CD4-positive, alpha-beta T cell treated with Interleukin-6 at 100 ng/mL for 8 hours (primary cell): ENCODE data around the gene DDA1.
"Not testable (repeated sequence)": the region's sequence is repeated elsewhere in the genome, so short reads cannot be mapped to it uniquely, and the experiment has no call there.

Experiments
- DNase-seq: peaks from one replicate; pipeline ENCODE4 v3.0.0-alpha.2; 2020; ENCODE audit warnings: mixed read lengths, low spot score

The DDA1 gene

DNA sequence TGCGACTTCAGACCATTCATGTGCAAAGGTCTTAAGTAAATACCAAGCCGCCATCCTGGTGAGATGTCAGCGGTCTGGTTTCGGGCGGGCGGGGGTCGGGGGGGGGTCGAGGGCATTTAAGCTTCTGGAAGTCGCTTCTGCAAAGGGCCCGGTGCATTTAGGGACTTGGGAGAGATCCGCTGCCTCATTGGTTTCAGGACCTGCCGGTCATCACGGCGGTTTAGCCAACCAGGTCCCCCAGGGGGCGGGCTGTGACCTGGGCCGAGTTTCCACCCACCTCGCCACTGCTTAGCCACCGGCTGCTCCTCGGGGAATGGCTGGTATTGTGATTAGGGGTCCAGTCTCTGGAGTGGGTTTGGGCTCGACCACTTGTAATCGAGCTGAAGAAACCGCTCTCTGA is 19.9 kb upstream of the DDA1 start:
- DNase-seq, result no peak

DNA sequence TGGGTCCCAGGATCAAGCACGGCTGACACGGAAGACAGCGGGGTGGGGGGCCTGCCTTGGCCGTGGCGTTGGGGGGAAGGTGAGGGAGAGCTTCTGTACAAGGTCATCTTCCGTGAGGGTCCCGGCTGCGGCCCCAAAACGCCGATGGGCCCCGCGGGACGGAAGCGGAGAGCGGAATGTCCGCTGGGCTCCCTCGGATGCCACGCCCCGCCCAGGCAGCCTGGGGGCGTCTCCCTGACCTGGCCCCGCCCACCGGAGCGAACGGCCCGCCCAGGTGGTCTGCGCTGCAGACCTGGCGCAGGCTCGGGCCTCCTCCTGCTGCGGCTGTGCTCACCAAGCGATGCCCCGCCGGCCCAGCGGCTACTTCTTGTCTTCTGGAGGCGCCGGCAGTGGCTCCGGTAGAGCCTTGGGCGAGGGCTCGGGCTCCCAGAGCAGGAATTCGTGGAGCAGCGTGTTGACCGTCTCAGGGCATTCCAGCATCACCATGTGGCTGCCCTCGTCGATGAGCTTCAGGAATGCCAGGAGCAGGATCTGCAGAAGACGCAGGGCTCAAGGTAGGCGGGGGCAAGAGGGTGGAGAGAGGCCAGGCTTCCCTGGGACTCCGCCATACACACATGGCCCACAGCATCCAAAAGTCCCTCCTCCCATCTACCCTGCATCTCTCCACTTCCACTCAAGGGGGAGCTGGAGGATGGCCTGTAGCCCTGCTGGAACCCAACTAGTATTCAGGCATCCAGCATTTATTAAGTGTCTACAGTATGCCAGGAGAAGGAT is 16.9 kb upstream of the DDA1 start:
- peak; percentile 80 for DNase-seq

DNA sequence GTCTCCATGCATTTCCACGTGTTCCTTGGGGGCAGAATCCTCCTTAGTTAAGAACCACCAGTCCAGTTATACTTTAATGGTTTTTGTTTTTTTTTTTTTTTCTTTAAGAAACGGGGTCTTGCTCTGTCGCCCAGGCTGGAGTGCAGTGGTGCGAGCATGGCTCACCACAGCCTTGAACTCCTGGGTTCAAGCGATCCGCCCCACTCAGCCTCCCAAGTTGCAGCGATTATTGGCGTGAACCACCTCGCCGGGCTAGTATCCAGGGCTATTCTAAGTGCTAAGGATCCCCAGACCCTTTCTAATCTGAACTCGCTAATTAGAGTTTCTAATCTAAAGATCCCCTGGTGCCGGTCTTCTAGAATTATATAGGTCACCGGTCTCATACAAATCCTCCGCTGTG is 15.8 kb upstream of the DDA1 start:
- DNase-seq, result no peak

DNA sequence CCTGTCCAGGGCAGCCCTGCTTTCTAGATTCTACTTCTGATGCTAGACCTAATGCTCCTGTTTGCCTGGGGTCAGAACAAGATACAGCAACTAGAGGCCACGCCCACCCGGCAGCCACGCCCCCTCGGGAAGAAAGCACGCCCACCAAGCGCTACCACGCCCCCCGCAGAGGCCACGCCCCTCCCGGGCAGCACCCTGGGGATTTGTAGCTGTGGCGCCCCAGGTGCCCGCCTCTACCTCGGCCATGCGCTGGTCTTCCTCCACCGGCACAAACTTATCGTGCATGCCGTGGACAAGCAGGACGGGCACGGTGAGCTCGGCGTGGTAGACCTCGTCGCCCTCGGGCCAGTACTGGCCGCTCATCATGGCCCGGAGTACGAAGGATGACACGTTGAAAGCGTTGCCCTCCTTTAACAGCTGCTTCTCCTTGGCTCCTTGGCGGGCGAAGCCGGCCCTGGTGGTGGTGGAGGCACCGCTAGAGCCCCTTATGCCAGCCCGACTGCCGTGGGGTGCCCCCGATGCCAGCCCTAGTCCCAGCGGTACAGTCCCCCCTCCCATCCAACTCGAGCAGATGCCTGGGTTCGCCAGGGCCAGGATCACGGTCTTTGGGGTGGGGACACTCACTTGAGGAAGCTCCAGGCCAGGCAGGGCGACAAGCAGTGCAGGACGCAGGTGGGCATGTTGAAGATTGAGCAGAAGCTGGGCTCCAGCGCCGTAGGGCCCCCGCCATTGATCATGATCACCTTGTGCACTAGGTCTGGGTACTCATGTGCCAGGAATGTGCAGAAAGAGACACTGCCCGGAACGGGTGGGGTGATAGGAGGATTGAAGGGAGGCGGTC is 15.1 kb upstream of the DDA1 start:
- peak; percentile 21 for DNase-seq

DNA sequence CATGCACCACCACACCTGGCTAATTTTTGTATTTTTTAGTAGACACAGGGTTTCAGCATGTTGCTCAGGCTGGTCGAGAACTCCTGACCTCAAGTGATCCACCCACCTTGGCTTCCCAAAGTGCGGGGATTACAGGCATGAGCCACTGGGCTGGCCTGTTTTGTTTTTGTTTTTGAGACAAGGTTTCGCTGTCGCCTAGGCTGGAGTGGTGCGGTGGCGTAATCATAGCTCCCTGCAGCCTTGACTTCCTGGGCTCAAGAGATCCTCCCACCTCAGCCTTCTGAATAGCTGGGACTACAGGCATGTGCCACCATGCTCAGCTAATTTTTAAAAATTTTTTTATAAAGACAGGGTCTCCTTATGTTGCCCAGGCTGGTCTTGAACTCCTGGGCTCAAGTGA is 13.8 kb upstream of the DDA1 start:
- not testable (repeated sequence) for DNase-seq

DNA sequence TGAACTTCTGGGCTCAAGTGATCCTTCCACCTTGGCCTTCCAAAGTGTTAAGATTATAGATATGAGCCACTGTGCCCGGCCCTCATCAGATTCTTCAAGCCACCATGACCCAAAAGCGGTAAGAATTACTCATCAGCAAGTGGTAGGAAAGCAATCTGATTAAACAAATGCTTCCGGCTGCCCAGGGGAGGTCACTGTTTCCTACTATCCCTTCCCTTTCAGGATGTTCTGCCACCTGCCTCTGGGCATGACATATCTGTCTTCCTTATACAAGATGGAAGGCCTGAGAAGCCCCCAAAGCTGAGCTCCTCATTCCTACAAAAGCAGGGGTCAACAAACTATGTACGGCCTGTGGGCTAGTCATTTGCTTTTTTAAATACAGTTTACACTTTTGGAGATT is 13.1 kb upstream of the DDA1 start:
- no peak for DNase-seq

DNA sequence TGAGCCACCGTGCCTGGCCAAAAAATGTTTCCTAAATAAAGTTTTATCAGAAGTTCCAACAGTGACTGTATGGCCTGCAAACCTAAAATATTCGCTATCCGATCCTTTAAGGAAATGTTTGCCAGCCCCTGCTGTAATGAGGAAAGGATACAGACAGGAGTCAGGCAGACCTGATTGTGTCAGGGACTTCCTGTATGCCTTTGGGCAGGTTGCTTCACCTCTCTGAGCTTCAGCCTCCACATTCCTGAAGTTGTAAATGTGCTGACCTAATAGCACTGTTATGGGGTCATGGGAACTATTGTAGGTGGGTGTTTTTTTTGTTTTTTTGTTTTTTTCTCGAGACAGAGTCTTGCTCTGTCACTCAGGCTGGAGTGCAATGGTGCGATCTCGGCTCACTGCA is 12.4 kb upstream of the DDA1 start:
- no peak for DNase-seq

DNA sequence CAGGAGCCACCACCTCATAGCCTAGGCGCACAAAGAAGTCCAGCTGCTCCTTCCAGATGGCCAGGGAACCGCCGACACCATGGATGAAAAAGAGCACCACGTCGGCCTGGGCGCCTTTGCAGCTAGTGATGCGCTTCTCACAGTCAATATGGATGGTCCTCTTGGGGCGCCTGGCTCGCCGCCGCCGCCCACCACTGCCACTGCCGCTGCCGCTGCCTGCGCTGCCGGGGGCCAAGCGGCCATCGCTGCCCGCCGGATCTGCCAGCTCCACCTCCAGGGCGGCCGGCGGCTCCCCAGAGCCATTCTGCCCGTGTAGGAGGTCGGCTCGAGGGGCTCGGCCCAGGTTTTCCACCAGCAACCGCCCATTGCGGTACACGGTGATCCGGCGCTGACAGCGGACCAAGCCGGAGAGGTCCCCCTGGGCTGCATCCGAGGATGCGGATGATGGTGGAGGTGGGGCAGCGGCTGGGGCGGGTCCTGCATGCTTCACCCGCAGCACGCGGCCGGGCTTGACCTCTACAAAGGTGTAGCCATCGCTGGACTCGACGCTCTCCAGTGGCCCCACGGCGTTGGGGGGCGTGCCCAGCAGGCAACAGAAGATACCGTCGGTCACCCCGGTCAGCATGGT is 8.3 kb upstream of the DDA1 start:
- DNase-seq, result no peak

DNA sequence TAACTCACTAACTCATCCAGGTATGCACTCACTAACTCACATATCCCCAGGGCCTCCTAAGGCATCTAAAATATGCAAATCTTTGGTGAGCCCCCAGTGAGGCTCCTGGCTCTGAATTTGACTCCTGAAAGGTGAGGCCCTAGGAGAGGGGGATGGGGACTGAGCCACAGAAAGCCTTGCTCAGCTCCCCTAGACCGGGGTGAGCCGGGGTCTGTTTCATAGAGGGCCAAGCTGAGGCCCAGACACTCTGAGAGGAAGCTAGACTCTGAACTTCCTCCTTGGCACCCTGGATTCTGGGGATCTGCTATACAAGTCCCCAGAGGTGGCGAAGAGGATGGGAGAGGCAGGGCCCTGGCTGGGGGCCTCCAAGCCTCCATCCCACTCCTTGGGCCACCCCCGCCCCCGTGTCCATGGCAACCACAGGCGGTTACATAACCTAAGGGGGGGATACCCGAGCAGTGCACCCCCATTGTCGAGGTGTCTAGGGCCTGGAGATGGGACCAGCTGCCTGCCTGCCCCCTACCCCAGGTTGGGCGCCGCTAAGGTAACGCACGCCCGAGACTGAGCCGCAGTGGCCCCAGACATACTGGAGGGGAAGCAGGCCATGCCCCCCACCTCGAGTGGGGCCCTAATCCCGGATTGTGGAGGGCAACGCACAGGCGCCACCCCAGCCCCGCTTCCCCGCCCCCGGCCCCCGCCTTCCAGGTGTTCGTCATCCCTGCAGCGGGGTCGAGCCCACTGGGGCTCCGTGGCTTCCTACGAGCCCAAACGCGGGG is 6.8 kb upstream of the DDA1 start:
- DNase-seq, result no peak

DNA sequence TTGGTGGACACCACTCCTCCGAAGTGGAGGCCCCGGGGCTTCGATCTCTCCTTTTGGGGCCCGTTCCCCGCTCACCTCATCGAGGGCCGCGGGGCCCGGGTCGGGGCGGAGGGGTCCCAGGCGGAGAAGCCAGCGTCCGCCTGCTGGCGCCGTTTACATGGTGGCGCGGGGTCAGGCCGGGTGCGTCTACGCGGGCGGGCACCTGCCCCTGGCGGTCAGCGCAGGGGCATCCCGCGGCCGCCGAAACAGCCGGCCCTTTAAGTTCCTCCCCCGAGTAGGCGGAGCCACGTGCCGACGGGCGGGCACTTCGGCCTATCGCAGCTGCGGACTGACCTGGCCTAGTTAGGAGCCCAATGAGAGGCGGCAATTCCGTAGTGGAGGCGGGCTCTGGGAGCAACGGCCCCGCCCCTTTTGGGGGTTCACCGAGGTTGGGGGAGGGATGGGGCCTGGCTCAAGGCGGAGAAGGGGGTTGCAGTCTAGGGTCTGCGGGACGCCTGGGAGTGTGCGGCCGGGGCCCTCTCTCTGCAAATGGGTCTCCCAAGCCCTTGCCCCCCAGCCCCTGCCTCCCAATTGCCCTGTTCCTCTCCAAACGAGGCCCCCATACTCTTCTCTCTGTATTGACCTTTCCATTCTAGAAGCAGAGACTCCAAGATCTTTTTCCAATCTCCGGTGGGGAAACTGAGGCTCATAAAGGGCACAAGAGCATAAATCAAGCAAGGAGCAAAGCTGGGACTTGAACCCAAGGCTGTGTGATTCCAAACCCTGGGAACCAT is 6.0 kb upstream of the DDA1 start, which contains the start of gene ABHD8:
Gene ABHD8, minus strand, starts transcription at position 259 of the 773 bp plus-strand sequence. CDS start 1,809 bp downstream, outside the sequence.
- peak; percentile 93 for DNase-seq

DNA sequence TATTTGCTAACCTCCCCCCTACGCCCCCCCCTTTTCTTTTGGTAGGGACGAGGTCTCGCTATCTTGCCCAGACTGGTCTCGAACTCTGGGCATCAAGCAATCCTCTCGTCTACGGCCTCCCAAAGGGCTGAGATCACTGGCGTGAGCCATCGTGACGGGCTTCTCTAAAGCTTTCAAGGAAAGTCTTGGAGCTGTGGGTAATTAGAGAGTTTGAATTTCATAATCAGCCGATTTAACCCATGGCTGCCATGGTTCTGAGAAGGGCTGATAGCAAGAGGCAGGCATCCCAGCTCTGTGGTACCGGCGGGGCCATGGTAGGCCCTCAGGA is 5.5 kb upstream of the DDA1 start:
- no peak for DNase-seq

DNA sequence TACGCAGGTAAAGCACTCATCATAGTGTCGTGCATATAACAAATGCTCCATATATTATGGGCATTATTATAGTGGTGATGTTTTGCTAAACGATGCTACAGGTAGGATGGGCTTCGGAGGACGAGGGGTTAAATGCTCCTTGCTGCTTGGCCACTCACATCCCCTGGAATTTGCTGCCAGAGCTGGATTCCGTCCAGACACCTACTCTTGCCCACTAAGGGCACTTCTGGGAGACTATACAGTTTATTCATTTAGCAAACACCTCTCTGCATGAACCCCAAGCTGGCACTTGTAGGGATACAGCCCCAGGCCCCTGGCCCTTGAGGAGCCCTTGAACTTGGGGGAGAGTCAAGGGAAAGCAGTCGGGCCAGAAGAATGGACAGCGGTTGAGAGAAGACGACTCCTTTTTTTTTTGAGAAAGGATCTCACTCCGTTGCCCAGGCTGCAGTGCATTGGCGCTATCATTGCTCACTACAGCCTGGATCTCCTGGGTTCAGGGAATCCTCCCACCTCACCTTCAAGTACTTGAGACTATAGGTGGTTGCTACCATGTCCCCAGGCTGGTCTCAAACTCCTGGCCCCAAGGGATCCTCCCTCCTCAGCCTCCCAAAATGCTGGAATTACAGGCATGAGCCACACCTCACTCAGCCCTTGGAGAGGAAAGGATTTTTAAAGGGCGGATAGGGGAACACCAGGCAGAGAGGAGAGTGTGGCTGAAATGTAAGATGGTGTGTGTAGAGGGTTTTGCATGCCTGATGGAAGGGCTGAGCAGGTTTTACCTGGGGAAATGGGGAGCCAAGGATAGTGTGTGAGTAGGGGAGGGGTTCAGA is 4.8 kb upstream of the DDA1 start:
- DNase-seq, result no peak

DNA sequence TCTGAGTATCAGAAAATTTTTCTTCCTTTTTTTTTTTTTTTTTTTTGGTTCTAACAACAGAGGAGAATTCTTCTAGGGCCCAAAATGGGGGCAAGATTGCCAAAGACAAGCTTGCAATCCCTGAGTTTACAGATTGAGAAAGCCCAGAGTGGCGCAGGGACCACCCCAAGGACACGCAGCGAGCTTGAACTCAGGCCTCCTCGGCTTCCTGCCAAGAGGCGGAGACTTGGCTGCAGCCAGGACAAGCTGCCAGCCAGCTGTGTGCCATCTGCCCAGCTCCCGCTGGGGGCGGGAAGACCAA is 4.2 kb upstream of the DDA1 start:
- no peak for DNase-seq

DNA sequence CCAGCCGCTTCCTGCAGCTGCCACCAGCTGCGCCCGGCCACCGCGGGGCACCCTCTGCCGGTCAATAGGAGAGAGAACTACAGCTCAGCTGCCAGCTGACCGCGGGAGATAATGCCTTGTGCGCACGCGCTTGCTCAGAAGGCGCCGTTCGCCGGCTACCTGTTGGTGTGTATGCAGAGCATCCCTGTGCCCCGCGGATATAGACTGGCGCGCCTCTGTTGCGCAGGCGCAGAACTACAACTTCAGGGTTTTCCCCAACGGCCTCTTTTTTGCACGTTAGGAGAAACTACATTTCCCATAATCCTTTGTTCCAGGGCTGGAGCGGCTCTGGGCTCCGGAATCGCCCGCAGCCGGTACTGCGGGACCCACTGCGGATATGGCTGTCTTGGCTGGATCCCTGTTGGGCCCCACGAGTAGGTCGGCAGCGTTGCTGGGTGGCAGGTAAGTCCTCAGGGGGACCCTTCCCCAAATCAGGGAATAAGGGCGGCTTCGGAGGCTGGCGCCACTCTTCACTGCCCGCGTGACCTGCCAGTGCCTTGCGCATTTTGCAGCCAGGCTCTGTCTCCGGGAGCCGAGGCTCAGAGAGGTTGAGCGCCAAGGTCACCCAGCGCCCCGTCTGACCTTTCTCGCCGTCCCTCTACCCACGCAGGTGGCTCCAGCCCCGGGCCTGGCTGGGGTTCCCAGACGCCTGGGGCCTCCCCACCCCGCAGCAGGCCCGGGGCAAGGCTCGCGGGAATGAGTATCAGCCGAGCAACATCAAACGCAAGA is 3.7 kb upstream of the DDA1 start, which contains the start of gene MRPL34:
Gene MRPL34, plus strand, starts transcription at position 356 of the 768 bp plus-strand sequence. Its CDS starts 21 bp downstream, at position 377.
- DNase-seq, result peak; percentile 99

DNA sequence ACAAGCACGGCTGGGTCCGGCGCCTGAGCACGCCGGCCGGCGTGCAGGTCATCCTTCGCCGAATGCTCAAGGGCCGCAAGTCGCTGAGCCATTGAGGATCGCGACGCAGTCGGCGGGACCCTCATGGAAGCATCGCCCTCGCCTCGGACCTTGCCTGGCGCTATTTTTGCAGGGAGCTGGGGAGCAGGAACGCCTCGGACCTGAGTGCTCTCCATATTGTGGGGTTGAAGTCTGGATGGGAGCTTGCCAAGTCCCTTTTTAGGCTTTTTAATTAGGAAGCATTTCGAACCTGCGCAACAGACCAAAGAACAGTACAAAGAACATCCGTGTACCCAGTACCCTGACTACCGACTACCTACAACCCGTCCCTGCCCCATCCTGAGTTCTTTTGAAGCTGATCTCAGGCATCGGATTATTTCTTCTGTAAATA is 3.1 kb upstream of the DDA1 start:
- no peak for DNase-seq

DNA sequence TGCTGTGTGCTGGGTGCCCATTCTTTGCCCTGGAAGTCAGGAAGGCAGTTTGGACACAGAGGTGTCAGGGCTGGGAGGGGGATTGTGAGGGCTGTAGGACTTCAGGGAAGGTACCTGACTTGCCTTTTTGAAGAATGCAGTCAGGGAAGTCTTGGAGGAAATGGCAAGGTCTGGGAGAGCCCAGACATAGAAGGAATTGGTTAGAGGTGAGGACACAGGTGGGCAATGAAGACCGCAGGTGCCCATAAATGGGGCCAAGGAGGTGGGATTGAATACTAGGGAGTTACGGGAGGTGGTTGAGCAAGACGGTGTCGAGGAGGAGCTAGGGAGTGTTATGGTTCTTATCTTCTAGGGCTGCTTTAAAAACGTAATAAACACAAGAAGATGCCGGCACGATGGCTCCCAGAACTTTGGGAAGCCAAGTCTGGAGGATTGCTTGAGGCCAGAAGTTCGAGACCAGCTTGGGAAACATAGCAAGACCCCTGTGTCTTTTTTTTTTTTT is 1.4 kb upstream of the DDA1 start:
- DNase-seq, result no peak

DNA sequence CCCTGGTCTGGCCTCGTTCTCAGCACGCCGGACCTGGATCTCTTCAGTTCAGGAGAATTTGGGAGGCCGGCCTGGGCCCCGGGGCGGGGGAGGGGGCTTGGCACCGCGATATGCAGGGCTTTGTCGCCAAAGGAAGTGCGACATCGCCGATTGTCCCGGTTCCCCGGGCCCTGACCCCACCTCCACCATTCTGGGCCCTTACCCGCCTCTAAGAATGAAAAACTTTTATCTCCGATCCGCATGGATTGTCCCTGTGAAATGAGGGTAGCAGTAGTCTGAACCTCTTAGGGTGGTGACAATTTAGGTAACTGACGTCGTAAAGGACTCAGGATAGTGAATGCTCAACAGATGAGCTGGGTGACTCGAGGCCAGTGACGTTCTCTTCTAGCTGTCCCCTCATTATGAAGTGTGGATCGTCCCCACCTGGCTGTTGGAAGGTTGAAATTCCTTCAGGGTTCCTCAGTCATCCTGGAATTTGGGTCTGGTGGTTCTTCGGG is 650 bp downstream of the DDA1 start:
- DNase-seq, result no peak

DNA sequence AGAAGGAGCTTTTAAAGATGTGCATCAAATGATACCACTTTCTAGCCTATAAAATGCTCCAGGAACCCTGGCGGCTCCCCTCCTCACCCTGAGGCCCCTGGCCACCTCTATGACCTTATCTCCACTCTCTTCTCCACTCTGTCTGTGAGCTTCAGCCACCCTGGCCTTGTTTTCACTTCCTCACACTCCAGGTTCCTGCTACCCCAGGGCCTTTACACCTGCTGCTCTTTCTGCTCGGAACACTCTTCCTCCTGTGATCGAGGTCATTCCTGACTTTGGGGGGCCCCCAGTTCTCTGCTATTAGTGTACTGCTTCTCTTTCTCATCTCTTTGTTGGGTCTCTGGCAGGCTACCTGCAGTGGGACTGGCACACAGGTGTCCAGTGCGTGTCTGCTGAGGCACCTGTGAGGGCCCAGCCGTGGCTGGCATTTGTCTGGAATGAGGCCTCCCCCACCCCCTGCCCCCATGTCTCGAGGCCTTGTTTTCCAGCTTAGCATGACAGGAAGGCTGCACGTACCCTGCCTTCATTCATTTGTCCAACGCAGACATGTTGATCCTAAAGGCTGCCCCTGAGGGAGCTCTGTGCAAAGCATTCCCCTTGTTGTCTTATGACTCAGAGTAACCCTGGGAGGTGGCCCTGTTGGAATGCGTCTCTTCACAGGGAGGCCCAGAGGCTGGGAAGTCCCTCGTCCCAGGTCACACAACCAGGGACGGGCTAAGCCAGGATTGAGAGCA is 2.3 kb downstream of the DDA1 start:
- no peak for DNase-seq
